Cortex of kidney (tissue), 1 donor: ENCODE measurements around the gene LARP4.
"Not testable (repeated sequence)": the region's sequence is repeated elsewhere in the genome, so short reads cannot be mapped to it uniquely, and the experiment has no call there.

ENCODE experiments used
- DNase-seq: peaks from one replicate; lab custom pipeline; 2025; lab: John Stamatoyannopoulos, UW

LARP4 gene

DNA sequence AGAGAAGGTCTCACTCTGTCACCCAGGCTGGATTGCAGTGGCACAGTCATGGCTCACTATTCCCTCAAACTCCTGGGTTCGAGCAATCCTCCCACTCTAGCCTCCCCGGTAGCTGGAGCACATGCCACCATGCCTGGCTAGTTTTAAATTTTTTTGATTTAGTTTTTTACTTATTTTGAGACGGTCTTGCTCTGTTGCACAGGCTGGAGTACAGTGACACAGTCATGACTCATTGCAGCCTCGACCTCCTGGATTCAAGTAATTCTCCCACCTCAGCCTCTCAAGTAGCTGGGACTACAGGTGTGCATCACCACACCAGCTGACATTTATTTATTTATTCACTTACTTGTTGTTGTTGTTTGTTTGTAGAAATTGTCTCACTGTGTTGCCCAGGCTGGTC lies 81.9 kb downstream of the LARP4 start:
- DNase-seq, result no peak

DNA sequence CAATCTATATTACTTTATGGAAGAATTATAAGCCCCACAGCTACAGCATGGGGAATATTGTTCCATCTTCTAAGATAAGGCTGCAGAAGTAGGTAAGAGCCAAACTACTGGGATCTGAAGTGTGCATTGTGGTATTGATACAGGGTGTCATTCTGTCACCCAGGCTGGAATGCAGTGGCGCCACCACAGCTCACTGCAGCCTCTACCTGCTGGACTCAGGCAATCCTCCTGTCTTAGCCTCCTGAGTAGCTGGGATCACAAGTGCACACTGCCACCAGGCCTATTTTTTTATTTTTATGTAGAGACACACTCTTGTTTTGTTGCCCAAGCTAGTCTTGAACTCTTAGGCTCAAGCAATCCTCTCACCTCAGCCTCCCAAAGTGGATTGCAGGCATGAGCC lies 82.8 kb downstream of the LARP4 start:
- DNase-seq, result no peak

DNA sequence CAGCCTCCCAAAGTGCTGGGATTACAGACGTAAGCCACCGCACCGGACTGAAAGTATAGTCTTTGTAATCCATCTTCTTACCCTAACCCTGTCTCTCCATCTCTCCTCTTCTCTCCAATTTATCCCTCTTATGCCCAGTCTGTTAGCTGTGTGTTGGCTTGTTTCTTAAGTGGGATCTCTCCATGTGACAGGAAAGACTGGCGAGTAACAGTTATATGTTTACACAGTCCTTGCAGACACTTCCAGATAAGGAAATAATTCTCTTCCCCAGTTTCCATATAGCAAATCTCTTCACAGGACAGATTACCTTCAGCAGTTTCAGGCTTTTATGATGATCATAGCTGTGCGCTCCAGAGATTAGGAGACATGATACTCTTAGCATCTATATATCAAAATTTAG lies 88.1 kb downstream of the LARP4 start:
- DNase-seq, result no peak

DNA sequence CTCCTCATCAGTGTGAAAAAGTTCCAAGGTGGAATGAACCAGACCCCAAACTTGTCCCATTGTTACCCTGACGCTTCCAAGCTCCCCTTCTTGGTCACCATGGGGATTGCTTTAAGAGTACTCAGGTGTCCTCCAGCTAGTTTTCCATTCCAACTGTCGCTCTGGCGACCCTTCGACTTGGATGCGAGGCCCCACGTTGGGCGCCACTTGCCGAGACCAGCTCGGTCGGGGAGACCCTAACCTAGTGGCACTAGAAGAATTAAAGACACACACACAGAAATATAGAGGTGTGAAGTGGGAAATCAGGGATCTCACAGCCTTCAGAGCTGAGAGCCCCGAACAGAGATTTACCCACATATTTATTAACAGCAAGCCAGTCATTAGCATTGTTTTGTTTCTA lies 97.4 kb downstream of the LARP4 start:
- not testable (repeated sequence) for DNase-seq

DNA sequence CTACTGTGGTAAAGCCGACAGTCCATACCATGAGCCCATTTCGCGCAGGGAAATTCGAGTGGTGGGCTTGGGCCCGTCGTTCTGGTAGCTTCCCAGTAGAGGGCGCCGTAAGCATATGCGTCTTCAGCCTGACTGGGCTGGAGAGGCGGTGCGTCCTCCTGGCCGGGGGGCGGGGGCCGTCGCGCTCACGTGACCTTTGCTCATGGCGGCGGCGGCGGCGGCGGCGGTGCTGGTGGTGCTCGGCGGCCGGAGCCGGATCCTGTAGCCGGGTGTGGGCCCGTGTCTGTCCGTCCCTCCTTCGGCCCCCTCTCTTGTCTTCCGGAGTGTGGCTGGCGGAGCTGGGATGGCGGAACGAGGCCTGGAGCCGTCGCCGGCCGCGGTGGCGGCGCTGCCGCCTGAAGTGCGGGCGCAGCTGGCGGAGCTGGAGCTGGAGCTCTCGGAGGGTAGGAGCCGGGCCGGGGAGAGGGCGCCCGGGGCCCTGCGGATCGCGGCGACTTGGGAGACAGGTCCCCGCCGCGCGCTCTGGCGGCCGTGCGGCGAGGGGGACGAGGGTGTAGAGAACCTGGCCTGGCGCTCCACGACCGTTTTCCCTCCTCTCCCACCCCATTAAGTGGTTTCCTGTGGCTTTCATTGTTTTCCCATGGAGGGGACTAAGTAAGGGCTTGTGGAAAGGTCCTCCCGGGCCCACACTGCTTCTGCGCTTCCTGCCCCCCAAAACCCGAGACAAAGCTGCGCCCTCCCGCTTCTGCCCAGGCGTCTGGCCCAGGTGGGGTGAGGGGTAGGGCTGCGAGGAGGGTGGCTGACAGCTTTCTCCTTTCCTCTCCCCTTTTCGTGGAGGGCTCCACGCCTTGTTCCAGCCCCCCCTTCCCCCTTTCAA lies 104.4 kb downstream of the LARP4 start, which contains the start of gene DIP2B:
Gene DIP2B, plus strand, starts transcription at position 188 of the 877 bp plus-strand sequence. Its CDS starts 156 bp downstream, at position 344.
- DNase-seq, result peak; percentile 66

DNA sequence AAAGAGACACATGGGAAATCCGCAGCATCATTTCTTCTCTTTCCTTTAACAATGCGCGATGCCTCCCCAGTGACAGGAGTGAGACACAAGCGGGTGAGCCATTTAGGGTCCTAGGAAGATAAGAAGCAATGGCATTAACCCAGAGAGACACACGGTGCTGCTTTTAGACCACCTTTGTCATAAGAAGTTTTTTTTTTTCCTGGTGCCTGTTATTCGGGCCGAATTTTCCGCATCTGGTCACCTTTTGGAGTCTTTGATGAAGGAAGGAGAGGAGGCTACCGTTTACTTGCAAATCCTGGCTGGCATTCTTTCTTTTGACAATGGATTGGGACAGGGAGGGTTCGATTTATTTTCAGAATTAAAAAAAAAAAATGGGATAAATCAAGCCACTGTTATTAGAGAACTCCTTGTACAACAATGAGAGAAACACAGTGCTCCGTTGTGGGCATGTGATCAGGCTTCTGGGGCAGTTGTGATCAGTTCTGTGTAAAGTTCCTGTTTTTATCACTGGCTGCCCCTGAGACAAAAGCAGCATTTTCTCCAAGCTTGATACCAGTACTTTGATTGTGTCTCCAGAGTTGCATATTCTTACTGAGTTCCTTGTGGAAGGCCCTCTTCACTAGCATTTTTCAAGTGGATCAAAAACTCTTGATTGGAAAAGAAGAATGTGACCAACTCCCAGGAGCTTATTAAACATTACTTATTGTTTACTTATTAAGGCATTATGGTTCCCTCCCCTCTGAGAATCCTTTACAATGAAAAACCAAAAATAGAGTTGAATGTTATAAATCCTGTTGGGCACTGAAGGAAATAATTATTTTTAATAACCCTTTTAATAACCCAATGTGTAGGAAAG lies 105.2 kb downstream of the LARP4 start:
- DNase-seq, result no peak

DNA sequence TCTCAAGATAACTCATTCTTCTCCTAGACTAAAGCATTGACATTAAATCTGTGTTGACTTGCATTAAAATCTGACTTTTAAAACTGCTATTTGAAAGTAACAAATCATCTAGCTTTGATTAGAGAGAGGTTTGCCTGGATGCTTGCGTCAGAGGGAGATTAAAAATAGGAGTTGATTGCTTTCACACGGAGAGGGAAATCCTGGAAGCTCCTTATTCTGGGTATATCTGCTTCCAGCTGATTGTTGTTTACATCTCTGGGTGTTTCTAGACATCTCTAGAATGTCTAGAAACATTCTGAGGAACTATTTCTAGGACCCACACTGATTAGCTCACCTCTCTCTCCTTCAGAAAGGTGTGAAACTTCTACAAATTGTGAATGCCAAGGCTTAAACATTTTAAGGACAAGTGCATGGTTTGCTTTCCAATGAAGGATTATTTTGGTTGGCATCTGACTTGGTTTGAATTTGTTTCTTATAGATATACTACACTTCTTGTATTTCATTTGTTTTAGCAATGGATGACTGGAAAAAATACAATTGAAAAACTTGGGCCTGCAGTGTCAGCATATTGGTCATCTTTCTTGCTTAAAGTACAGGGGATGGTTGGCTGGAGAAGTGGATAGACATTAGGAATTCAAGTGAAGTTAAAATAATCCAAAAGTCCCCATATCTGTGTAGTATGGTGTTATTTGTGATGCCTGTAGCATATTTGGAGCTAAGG lies 106.2 kb downstream of the LARP4 start:
- no peak for DNase-seq

DNA sequence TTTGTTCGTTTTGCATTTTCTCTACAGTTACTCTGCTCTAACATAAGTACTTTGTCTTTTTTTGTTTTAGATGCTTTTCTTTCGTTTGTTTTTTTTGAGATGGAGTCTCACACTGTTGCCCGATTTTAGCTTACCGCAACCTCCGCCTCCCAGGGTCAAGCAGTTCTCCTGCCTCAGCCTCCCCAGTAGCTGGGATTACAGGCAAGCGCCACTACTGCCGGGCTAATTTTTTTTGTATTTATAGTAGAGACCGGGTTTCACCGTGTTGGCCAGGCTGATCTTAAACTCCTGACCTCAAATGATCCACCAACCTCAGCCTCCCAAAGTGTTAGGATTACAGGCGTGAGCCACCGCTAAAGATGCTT lies 106.8 kb downstream of the LARP4 start:
- DNase-seq, result no peak

DNA sequence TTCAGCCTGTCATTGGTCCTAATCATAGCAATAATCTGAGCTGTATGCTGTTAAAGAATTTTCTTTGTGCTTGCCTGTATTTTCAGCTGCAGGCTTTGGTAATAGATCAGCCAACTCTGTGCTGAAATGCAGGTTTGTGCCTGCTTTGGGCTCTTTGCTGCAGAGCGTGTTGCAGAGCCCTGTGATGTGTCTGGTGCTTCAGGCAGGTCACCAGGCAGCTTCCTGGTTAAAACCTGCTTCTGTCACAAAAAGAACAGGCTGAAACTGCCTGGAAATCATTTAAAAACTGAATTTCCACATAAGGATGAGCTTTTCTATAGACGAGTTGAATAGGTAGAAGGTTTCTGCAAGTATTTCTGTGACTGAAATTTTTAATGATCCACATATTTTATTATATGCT lies 107.2 kb downstream of the LARP4 start:
- no peak for DNase-seq

DNA sequence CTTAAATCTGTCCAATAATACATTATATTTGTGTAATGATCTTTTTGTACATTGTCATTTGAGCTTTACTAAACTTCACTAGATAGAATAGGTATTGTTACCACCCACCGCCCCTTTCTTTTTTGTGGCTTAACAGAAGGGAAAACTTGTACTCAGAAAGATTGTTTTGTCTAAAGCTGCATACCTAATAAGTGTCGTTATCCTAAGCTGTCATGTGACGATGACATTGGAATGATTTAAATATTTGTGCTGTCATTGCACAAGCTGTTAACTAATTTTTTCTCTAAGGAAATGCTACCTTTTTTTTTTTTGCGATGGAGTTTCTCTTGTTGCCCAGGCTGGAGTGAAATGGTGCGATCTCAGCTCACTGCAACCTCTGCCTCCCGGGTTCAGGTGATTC lies 107.7 kb downstream of the LARP4 start:
- DNase-seq, result no peak

DNA sequence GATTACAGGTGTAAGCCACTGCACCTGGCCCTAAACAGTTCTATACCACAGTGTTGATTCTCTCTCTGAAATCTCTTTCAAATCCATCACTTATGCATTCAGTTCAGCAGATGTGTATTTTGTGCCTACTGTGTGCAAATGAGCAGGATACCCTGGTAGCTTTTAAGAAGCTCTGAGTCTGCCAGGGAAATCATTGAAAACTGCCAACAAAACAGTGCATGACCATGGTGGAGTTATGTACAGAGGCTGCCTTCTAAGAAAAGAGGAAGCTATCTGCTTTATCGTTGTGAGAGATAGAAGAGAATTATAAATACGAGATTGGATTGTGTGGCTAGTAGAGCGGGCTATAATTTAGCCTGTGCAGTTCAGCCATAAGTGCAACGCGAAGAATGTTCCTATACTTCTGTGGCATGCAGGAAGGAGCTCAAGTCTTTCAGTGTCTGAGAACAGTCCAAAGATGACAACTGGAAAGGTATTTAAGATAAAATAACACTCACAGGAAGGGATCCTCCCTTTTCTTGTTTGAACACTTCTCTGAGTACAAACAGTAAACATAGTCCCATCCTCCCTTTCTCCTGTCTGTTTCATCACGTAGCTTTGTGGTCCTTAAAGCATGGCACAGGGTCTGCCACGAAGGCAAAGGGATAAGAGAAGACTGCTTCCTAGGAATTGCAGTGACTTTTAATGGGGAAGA lies 108.4 kb downstream of the LARP4 start:
- no peak for DNase-seq

DNA sequence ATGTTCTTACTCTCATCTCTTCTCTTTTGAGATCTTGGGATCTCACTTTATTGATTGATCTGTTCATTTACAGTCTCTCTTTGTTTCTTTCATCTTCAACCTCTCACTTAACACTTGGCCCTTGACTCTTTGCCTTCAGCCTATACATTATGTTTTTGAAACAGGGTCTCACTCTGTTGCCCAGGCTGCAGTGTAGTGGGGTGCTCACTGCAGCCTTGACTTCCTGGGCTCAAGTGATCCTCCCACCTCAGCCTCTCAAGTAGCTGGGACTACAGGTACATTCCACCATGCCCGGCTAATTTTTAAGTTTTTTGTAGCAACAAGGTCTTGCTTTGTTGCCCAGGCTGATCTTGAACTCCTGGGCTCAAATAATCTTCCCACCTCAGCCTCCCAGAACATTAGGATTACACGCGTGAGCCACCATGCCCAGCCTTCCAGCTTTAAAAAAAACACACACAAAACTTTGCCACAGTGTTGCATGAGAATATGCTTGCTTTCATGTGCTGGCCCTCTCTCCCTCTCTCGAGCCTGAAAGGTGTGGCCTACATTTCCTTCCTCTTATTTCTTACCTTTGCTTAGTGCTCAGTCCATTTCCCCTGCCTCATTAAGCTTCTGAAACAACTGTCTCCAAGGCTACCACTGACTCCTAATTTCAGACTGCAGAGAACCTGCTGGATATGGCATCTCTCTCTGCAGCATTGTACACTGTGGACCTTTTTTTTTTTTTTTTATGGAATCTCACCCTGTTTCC lies 114.0 kb downstream of the LARP4 start:
- no peak for DNase-seq

DNA sequence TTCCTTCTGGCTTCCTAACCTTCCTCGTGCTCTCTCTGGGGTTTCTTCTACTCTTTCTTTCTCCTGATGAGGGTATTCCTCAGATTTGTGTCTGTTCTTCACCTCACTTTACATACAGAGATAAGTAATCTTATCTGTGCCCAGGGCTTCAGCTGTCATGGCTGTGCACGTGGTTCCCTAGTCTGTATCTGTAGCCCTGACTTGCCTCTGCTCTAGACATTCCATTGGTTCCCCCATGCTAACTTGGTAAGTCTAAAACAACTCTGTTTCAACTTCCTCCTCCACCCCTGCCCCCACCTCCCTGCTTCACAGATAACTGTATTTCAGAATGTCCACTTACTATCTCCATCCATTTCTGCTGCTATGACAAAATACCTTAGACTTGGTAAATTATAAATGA lies 114.9 kb downstream of the LARP4 start:
- DNase-seq, result no peak

DNA sequence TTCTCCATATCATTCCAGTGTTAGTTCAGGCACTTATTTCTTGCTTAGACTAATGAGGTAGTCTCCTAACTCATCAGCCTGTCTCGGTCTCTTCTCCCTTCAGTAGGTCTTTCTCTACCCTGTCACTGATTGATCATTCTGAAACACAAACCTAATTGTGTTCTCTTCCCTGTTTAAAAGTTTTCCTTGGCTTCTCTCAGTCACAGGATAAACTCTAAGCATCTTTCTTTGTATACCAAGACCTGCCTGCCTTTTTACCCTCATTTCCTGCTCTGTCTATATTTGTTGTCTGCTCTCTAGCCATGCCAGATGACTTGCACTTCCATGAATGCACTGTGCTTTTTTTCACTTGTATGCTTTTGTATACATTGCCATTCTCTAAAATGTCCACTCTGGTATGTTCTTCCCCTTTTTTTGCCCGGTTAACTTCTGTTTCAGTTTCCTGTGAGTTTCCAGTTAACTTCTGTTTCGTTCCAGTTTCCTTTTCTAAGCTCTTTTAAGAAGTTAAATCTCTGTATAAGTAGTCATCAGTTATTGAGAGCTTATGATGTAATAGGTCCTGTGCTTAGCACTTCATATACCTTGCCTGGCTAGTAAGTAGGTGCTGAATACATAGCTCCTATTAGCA lies 116.8 kb downstream of the LARP4 start:
- no peak for DNase-seq

DNA sequence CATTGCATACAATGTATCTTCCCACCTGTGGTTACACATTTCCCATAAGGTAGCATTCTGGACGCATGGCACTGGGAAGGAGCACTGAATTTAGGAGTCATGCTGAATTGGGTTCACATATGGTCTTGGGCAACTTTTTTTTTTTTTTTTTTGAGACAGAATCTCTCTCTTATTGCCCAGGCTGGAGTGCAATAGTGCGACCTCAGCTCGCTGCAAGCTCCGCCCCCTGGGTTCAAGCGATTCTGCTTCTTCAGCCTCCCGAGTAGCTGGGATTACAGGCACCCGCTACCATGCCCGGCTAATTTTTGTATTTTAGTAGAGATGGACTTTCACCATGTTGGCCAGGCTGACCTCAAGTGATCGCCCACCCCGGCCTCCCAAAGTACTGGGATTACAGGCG lies 117.4 kb downstream of the LARP4 start:
- DNase-seq, result no peak

DNA sequence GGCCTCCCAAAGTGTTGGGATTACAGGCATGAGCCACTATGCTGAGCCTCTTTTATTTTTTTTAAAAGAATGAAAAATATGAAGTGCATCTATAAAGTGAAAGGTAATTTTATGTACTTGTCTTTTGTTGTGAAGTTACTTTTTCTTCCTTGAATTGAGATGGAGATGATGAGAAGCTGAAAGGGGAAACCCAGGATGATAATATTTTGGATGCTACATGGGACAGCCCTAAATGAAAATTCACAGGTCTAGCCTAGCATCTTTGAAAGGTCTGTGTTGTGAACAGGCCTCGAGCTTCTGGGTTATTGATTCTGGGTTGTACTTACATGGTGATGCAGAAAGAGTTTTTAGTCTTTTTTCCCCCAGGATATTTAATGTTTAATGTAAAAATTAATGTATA lies 118.7 kb downstream of the LARP4 start:
- no peak for DNase-seq

DNA sequence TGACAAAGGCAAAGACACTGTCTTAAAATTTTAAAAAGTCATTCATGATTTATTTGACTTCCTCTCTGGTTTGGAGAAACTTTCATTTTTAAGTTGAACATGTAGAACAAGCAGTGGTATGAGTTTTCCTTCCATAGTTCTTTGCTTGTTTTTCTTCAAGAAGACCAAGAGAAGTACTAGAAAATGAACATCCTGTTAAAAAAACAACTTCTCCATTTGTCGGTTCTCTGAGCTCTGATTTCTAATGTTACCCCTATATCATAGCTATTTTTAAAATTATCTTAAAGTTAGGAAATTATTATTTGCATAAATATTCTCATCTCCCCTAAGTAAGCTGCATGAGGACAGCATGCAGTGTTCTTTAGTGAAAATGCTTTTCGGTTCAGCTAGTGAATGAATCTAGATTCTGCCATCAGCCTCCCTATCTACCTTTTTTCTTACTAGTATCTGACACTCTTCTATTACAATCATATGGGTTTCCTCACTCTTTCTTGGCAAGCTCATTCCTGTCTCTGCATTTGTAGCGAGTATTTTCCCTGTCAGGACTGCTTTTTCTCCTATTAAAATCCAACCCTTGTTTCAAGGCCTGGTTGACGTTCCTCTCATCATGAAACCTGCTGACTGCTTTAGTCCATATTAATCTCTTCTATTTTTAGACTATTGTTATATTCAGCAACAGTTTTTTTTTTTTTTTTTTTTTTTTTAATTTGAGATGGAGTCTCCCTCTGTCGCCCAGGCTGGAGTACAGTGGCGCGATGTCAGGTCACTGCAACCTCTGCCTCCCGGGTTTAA lies 119.9 kb downstream of the LARP4 start:
- DNase-seq, result no peak

DNA sequence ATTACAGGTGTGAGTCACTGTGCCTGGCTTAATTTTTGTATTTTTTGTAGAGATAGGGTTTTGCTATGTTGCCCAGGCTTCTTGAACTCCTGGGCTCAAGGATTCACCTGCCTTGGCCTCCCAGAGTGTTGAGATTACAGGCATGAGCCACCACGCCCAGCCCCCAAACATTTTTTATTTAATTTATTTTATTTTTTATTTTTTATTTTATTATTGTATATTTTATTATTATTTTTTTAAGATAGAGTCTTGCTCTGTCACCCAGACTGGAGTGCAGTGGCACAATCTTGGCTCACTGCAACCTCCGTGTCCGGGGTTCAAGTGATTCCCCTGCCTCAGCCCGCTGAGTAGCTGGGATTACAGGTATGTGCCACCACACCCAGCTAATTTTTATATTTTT lies 121.1 kb downstream of the LARP4 start:
- not testable (repeated sequence) for DNase-seq

DNA sequence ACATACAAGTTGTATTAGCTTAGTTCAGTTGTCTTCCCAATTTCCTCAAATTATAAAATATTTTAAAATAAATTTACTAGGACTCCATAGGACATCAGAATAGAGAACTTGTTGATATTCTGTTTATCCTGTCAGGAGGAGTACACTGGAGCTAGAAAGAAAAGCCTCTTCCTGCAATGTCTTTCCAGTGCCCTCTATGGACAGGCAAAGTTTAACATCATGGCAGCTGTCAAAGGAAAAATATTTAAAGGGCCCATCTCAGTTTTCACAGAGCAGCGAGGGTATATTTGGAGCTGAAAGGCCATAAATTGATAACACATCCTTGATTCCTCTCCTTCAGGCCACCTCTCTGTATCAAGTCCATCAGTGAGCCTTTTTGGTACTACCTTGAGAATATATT lies 123.1 kb downstream of the LARP4 start:
- no peak for DNase-seq

DNA sequence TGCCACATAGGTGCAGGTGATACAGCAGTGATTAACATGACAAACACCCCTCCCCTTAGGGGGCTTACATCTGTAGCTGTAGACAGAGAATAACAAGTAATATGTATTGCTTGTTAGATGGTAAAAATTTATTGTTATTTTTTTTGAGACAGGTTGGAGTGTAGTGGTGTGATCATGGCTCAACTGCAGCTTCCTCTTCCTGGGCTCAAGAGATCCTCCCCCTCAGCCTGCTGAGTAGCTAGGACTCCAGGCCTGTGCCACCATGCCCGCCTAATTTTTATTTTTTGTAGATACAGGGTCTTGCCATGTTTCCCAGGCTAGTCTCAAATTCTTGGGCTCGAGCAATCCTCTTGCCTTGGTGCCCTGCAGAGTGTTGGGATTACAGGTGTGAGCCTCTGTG lies 123.9 kb downstream of the LARP4 start:
- no peak for DNase-seq
